WERI-Rb-1 (cell line): ENCODE data around the gene FBXW11.

Experiments used
- DNase-seq: peaks from one replicate; pipeline ENCODE4 v3.0.0-alpha.2; 2020
- H3K27ac ChIP-seq: fragments of 250-450 bp; sonication (Bioruptor Pico); 2 replicates; pipeline ENCODE4 v1.5.1; 2020; ENCODE audit warnings: mild to moderate bottlenecking, moderate library complexity
- H3K27me3 ChIP-seq: fragments of 250-450 bp; sonication (Bioruptor Pico); 2 replicates; pipeline ENCODE4 v1.5.1; 2021; ENCODE audit warnings: mild to moderate bottlenecking, low read depth, moderate library complexity; ENCODE audit not compliant: insufficient read depth, severe bottlenecking
- H3K36me3 ChIP-seq: fragments of 250-450 bp; sonication (Bioruptor Pico); 2 replicates; pipeline ENCODE4 v1.5.1; 2020; ENCODE audit warnings: mild to moderate bottlenecking, moderate library complexity
- H3K4me3 ChIP-seq: 2 replicates; pipeline ENCODE4 v1.5.1; 2011; ENCODE audit warnings: low read depth, mild to moderate bottlenecking, control low read depth, low read length
- H3K9me3 ChIP-seq: fragments of 250-450 bp; sonication (Bioruptor Pico); 2 replicates; pipeline ENCODE4 v1.5.1; 2021; ENCODE audit warnings: mild to moderate bottlenecking, moderate library complexity; ENCODE audit not compliant: severe bottlenecking
- CTCF ChIP-seq: IDR thresholded peaks from 2 replicates; pipeline ENCODE4 v1.5.1; 2011; ENCODE audit warnings: low read depth, mild to moderate bottlenecking, control low read depth, inconsistent platforms, low read length

Gene FBXW11

GRCh38 chr5:171826132-171826531 is 180.3 kb downstream of the FBXW11 start:
- Histone ChIP-seq H3K27me3 (peaks cover 27% of the 10 kb centered on the region), H3K36me3 (no peaks in the 10 kb centered on the region), H3K4me3 (no peak overlapping the region), H3K9me3 (no peaks in the 10 kb centered on the region), H3K27ac (no peak overlapping the region)
- no peak for DNase-seq
- no peak for TF ChIP-seq CTCF

DNA sequence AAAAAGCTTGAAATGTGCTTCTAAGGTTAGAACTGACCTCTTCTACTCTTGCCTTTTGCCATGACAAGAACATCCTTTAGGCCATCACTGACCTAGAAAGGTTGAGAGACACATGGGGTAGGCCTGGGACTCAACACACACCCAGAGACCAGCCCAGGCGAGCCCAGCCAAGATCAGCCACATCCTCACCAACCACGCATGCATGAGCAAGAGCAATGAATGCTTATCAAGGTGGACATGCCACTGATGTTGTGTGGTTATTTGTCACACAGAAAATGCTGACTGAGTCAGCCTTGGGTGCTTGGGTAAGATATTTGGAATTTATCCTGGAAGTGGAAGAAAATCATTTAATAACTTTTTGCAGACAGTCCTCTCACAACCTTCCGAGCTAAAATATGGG is 181.4 kb downstream of the FBXW11 start:
- TF ChIP-seq CTCF = no peak
- no peaks in the 10 kb centered on the region for H3K9me3 ChIP-seq
- H3K36me3 ChIP-seq = no peaks in the 10 kb centered on the region
- H3K27ac ChIP-seq = no peak overlapping the region
- H3K27me3 ChIP-seq = peaks cover 38% of the 10 kb centered on the region
- DNase-seq = no peak
- no peak overlapping the region for H3K4me3 ChIP-seq

DNA sequence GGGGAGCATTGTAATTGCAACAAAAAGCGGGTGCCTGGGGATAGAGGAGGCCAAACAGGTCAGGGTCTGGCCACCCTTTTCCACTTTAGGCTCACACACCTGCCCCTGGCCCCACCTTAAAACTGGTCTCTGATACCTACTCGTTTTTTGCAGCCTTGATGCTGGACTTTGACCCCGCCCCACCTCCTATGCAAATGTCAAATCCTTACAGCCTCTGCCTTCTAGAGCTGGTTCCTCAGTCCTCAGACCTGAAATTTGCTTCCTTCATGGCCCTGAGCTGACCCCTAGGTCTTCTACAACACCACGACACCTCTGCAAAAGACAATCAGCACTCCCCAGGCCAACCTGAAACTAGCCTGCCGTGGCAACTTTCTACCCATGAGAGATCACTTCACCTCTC is 183.2 kb downstream of the FBXW11 start:
- peaks cover 54% of the 10 kb centered on the region for H3K27me3 ChIP-seq
- no peaks in the 10 kb centered on the region for H3K9me3 ChIP-seq
- H3K4me3 ChIP-seq = no peak overlapping the region
- TF ChIP-seq CTCF = no peak
- no peak for DNase-seq
- H3K27ac ChIP-seq = no peak overlapping the region
- H3K36me3 ChIP-seq = no peaks in the 10 kb centered on the region

GRCh38 chr5:171821286-171821685 is 185.2 kb downstream of the FBXW11 start:
- TF ChIP-seq CTCF = no peak
- Histone ChIP-seq H3K9me3 (no peaks in the 10 kb centered on the region), H3K27me3 (peaks cover 64% of the 10 kb centered on the region), H3K27ac (no peak overlapping the region), H3K4me3 (no peak overlapping the region), H3K36me3 (no peaks in the 10 kb centered on the region)
- no peak for DNase-seq

DNA sequence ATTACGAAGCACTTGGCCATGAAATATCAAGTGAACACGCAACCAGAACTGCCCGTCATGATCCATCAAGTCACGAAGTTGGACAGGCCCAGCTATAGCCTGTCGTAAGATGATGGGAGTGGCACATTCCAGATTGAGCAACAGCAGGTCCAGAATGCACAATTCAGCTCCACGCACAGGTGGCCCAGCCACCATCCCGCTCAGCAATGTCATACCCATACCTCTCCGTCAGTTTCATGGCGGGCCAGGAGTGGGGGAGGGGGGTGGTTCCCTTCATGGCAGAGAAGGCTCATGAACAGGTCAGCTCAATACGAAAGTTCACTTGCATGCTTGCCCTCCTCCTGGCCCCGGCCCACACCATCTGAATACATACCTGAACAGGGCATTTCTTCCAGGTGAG is 185.9 kb downstream of the FBXW11 start:
- H3K36me3 ChIP-seq = no peaks in the 10 kb centered on the region
- no peak overlapping the region for H3K27ac ChIP-seq
- peaks cover 58% of the 10 kb centered on the region for H3K27me3 ChIP-seq
- no peak for TF ChIP-seq CTCF
- DNase-seq = no peak
- H3K9me3 ChIP-seq = no peaks in the 10 kb centered on the region
- H3K4me3 ChIP-seq = no peak overlapping the region

GRCh38 chr5:171816666-171817065 is 189.8 kb downstream of the FBXW11 start:
- no peak overlapping the region for H3K27ac ChIP-seq
- H3K9me3 ChIP-seq = peaks cover 2% of the 10 kb centered on the region
- H3K27me3 ChIP-seq = peaks cover 77% of the 10 kb centered on the region
- no peak overlapping the region for H3K4me3 ChIP-seq
- TF ChIP-seq CTCF = no peak
- no peaks in the 10 kb centered on the region for H3K36me3 ChIP-seq
- no peak for DNase-seq
